ENCODE results near the gene PLEKHM3. TPM values are rescaled to one million over a fixed set of nuclear protein-coding genes. Genes with fewer than 3 reads are reported as not detected.

The PLEKHM3 gene
- total and polyA plus RNA-seq, 2 of the 13 experiments (the other 11 are each of a cell fraction or from before 2014, with no cell fraction given): 4.5 to 4.7 TPM

DNA sequence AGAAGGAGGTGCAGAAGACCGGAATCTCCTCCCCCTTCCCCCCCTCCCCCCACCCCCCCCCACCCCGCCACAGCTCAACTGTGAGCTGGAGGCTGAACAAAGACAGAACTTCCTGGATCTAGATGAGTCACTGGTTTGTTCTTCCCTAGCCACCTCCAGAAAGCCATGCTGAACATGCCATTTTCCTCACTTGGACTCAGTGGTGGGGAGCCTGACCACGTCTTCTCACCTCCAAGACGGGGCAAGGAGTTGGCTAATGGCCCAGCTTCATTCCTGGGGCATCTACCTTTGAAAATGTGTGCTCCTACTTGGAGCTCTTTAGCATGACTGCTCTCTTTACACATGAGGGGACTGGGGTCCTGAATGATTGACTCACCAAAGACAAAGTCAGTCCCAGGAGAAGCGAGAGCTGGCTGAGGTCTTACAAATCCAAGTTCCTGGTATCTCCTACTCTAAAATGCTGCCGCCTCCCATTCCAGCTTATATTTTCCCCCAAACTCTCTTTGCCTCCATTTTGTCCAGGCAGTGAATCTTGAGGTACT is 233.0 kb downstream of the PLEKHM3 start (continued):
- TF ChIP-seq, protein P1, sequence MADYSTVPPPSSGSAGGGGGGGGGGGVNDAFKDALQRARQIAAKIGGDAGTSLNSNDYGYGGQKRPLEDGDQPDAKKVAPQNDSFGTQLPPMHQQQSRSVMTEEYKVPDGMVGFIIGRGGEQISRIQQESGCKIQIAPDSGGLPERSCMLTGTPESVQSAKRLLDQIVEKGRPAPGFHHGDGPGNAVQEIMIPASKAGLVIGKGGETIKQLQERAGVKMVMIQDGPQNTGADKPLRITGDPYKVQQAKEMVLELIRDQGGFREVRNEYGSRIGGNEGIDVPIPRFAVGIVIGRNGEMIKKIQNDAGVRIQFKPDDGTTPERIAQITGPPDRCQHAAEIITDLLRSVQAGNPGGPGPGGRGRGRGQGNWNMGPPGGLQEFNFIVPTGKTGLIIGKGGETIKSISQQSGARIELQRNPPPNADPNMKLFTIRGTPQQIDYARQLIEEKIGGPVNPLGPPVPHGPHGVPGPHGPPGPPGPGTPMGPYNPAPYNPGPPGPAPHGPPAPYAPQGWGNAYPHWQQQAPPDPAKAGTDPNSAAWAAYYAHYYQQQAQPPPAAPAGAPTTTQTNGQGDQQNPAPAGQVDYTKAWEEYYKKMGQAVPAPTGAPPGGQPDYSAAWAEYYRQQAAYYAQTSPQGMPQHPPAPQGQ (CRISPR knock-in tag; IDR thresholded peaks at IDR 0.05; ENCODE audit: borderline replicate concordance): no peak
- TF ChIP-seq, protein P2, sequence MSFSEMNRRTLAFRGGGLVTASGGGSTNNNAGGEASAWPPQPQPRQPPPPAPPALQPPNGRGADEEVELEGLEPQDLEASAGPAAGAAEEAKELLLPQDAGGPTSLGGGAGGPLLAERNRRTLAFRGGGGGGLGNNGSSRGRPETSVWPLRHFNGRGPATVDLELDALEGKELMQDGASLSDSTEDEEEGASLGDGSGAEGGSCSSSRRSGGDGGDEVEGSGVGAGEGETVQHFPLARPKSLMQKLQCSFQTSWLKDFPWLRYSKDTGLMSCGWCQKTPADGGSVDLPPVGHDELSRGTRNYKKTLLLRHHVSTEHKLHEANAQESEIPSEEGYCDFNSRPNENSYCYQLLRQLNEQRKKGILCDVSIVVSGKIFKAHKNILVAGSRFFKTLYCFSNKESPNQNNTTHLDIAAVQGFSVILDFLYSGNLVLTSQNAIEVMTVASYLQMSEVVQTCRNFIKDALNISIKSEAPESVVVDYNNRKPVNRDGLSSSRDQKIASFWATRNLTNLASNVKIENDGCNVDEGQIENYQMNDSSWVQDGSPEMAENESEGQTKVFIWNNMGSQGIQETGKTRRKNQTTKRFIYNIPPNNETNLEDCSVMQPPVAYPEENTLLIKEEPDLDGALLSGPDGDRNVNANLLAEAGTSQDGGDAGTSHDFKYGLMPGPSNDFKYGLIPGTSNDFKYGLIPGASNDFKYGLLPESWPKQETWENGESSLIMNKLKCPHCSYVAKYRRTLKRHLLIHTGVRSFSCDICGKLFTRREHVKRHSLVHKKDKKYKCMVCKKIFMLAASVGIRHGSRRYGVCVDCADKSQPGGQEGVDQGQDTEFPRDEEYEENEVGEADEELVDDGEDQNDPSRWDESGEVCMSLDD (CRISPR knock-in tag; IDR thresholded peaks at IDR 0.05; ENCODE audit: borderline replicate concordance): no peak
- no peak for TF ChIP-seq NR3C1 (CRISPR knock-in tag; IDR thresholded peaks at IDR 0.05)
- TF ChIP-seq KDM2A (CRISPR knock-in tag; IDR thresholded peaks at IDR 0.05; ENCODE audit: borderline replicate concordance, low read depth): peak; percentile 25; the same call in 1 of the 2 replicates
- TF ChIP-seq FOSL2 (CRISPR knock-in tag; IDR thresholded peaks at IDR 0.05): peak; percentile 94
- TF ChIP-seq PLRG1 (conservative IDR thresholded peaks at IDR 0.05): no peak
- TF ChIP-seq ZNF12 (CRISPR knock-in tag; IDR thresholded peaks at IDR 0.05): peak; percentile 49; the same call in 1 of the 2 replicates
- no peak for TF ChIP-seq ZNF674 (CRISPR knock-in tag; IDR thresholded peaks at IDR 0.05; ENCODE audit: low read depth)
- TF ChIP-seq, protein P3, sequence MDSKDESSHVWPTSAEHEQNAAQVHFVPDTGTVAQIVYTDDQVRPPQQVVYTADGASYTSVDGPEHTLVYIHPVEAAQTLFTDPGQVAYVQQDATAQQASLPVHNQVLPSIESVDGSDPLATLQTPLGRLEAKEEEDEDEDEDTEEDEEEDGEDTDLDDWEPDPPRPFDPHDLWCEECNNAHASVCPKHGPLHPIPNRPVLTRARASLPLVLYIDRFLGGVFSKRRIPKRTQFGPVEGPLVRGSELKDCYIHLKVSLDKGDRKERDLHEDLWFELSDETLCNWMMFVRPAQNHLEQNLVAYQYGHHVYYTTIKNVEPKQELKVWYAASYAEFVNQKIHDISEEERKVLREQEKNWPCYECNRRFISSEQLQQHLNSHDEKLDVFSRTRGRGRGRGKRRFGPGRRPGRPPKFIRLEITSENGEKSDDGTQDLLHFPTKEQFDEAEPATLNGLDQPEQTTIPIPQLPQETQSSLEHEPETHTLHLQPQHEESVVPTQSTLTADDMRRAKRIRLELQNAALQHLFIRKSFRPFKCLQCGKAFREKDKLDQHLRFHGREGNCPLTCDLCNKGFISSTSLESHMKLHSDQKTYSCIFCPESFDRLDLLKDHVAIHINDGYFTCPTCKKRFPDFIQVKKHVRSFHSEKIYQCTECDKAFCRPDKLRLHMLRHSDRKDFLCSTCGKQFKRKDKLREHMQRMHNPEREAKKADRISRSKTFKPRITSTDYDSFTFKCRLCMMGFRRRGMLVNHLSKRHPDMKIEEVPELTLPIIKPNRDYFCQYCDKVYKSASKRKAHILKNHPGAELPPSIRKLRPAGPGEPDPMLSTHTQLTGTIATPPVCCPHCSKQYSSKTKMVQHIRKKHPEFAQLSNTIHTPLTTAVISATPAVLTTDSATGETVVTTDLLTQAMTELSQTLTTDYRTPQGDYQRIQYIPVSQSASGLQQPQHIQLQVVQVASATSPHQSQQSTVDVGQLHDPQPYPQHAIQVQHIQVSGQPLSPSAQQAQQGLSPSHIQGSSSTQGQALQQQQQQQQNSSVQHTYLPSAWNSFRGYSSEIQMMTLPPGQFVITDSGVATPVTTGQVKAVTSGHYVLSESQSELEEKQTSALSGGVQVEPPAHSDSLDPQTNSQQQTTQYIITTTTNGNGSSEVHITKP (CRISPR knock-in tag; IDR thresholded peaks at IDR 0.05; ENCODE audit: low read depth): no peak
- TF ChIP-seq HNRNPK (IDR thresholded peaks at IDR 0.05; ENCODE audit: low read depth, low read length, poor library complexity, severe bottlenecking): peak; percentile 19
- TF ChIP-seq, protein P4, sequence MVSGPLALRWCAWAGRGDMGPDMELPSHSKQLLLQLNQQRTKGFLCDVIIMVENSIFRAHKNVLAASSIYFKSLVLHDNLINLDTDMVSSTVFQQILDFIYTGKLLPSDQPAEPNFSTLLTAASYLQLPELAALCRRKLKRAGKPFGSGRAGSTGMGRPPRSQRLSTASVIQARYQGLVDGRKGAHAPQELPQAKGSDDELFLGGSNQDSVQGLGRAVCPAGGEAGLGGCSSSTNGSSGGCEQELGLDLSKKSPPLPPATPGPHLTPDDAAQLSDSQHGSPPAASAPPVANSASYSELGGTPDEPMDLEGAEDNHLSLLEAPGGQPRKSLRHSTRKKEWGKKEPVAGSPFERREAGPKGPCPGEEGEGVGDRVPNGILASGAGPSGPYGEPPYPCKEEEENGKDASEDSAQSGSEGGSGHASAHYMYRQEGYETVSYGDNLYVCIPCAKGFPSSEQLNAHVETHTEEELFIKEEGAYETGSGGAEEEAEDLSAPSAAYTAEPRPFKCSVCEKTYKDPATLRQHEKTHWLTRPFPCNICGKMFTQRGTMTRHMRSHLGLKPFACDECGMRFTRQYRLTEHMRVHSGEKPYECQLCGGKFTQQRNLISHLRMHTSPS (CRISPR knock-in tag; IDR thresholded peaks at IDR 0.05; ENCODE audit: low read depth): no peak
- TF ChIP-seq AGO1 (IDR thresholded peaks at IDR 0.05; ENCODE audit: low read depth, low read length, poor library complexity, severe bottlenecking): no peak
- TF ChIP-seq, protein P5, sequence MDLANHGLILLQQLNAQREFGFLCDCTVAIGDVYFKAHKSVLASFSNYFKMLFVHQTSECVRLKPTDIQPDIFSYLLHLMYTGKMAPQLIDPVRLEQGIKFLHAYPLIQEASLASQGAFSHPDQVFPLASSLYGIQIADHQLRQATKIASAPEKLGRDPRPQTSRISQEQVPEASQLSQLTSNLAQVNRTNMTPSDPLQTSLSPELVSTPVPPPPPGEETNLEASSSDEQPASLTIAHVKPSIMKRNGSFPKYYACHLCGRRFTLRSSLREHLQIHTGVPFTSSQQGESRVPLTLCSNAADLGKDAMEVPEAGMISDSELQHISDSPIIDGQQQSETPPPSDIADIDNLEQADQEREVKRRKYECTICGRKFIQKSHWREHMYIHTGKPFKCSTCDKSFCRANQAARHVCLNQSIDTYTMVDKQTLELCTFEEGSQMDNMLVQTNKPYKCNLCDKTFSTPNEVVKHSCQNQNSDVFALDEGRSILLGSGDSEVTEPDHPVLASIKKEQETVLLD (CRISPR knock-in tag; IDR thresholded peaks at IDR 0.05; ENCODE audit: low read depth): no peak
- no peak for TF ChIP-seq GABPB1 (CRISPR knock-in tag; IDR thresholded peaks at IDR 0.05)
- TF ChIP-seq, protein P6, sequence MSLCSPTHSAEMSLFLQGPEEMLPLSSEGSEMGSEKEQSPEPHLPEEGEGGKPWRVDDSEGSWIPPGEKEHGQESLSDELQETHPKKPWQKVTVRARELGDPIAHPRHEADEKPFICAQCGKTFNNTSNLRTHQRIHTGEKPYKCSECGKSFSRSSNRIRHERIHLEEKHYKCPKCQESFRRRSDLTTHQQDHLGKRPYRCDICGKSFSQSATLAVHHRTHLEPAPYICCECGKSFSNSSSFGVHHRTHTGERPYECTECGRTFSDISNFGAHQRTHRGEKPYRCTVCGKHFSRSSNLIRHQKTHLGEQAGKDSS (CRISPR knock-in tag; IDR thresholded peaks at IDR 0.05; ENCODE audit: borderline replicate concordance, low read depth): peak; percentile 40; the same call in 1 of the 2 replicates
- TF ChIP-seq FOXP1 (IDR thresholded peaks at IDR 0.05): no peak
- TF ChIP-seq FOXP1 (CRISPR knock-in tag; IDR thresholded peaks at IDR 0.05): no peak

All from HepG2 (cell line).